Esophagus squamous epithelium (tissue), 5 donors: ENCODE data around the gene CATSPERE. TPM values are rescaled to one million over a fixed set of nuclear protein-coding genes. Genes with fewer than 3 reads are reported as not detected.

Source experiments
- DNase-seq: peaks from one replicate; lab custom pipeline; 2025; lab: John Stamatoyannopoulos, UW
- H3K27ac ChIP-seq, 4 donors: fragments of 200-600 bp; sonication (generic); one replicate each; pipeline ENCODE4 v1.5.1; 2016 to 2019; ENCODE audit warnings: mild to moderate bottlenecking in 1 of 4
- H3K27me3 ChIP-seq, 4 donors: fragments of 200-600 bp; sonication (generic); 1 replicate in 3 of 4; 2 replicates in 1 of 4; pipeline versions ENCODE4 v1.5.1 to v1.6.0; 2017 to 2021; ENCODE audit warnings: antibody characterized with exemption in 1 of 4
- H3K36me3 ChIP-seq, 3 donors: fragments of 200-600 bp; sonication (generic); one replicate each; pipeline ENCODE4 v1.5.1; 2016 to 2019
- H3K4me1 ChIP-seq, 3 donors: fragments of 200-600 bp; sonication (generic); one replicate each; pipeline ENCODE4 v1.5.1; 2017 to 2019
- H3K4me3 ChIP-seq, 4 donors: fragments of 200-600 bp; sonication (generic); 1 replicate in 3 of 4; 2 replicates in 1 of 4; pipeline ENCODE4 v1.5.1; 2016 to 2019; ENCODE audit warnings: mild to moderate bottlenecking in 2 of 4, moderate library complexity in 1 of 4
- H3K9me3 ChIP-seq, 3 donors: fragments of 200-600 bp; sonication (generic); one replicate each; pipeline ENCODE4 v1.5.1; 2016 to 2019
- CTCF ChIP-seq, 6 experiments: fragments of 450-650 bp in 4 of 6; fragments of 200-600 bp in 2 of 6; sonication (generic) in 2 of 6; IDR thresholded peaks; one replicate each; pipeline ENCODE4 v1.5.1; 2016 to 2019; ENCODE audit warnings: antibody characterized with exemption in 6 of 6, mild to moderate bottlenecking in 4 of 6, moderate library complexity in 4 of 6
- POLR2A ChIP-seq, 4 donors: fragments of 450-650 bp; IDR thresholded peaks; one replicate each; pipeline ENCODE4 v1.6.1; 2017; ENCODE audit warnings: antibody characterized with exemption in 4 of 4, mild to moderate bottlenecking in 4 of 4, moderate library complexity in 3 of 4
- WGBS, 2 donors: methylation state at CpG; one replicate each; pipeline ENCODE4 v1.1.5; 2018; 5-methylcytosine and 5-hydroxymethylcytosine counted together
- intact Hi-C: fragments of 100-400 bp; cut with DNase I; formaldehyde crosslinking; loops from one replicate; pipeline ENCODE4 v1.15.0; 2022
- total RNA-seq, 4 donors: library from RNA; depleted of rRNA; stranded (reverse); fragments of >200 nt; gene quantifications; one replicate each; pipeline ENCODE4 v1.1.0, GENCODE V29; 2016
- donor health status: DM: yes; HTN: yes; CAD: no.

The CATSPERE gene
- 1 to 10 TPM in 1 of 4 donors, under 1 TPM in 3; 0.23 to 2.7 (median 0.44) TPM for total RNA-seq

GRCh38 chr1:244461245-244462071 lies at the start of gene CATSPERE:
TSS of gene CATSPERE (plus strand) at chr1:244461273. CDS start at chr1:244461430, 157 bp downstream.
- Histone ChIP-seq H3K4me1 (peaks cover 5 to 18% (median 8%) of the 10 kb centered on the region in 3 donors), H3K4me3 (peak within 1 kb of the TSS; percentile 44 to 68 (median 68)), H3K36me3 (no peaks in the 10 kb centered on the region), H3K9me3 (no peaks in the 10 kb centered on the region), H3K27me3 (no peaks in the 10 kb centered on the region), H3K27ac (peak within 1 kb of the TSS; percentile 87 to 93 (median 90))
- DNase-seq: peak; percentile 14
- WGBS, 2 donors: 17 to 42% methylated on average over 17 to 23 of the region's 61 CpGs
- TF ChIP-seq CTCF (IDR thresholded peaks at IDR 0.05) (peak in 1 of 6 experiments; percentile 2), POLR2A (IDR thresholded peaks at IDR 0.05) (peak in 2 of 4 donors; percentile 62 to 69)
- intact Hi-C loops: no loop called here

GRCh38 chr1:244412176-244412575 lies 48.9 kb upstream of the CATSPERE start:
- H3K4me3 ChIP-seq: no peak overlapping the region
- 94 to 99% methylated on average over 5 of the region's 5 CpGs for WGBS, 2 donors
- H3K27me3 ChIP-seq: no peaks in the 10 kb centered on the region
- H3K27ac ChIP-seq: no peak overlapping the region
- intact Hi-C loops: no loop called here
- no peak for TF ChIP-seq POLR2A (IDR thresholded peaks at IDR 0.05)
- no peak for TF ChIP-seq CTCF (IDR thresholded peaks at IDR 0.05)
- DNase-seq: no peak
- no peaks in the 10 kb centered on the region for H3K9me3 ChIP-seq
- H3K4me1 ChIP-seq: peaks cover 0 to 43% (median 0%) of the 10 kb centered on the region in 3 donors
- H3K36me3 ChIP-seq: peaks cover 9 to 100% (median 12%) of the 10 kb centered on the region in 3 donors

GRCh38 chr1:244413736-244414135 lies 47.3 kb upstream of the CATSPERE start:
- peaks cover 0 to 43% (median 0%) of the 10 kb centered on the region in 3 donors for H3K4me1 ChIP-seq
- H3K27ac ChIP-seq: peak overlapping the region in 3 of 4 donors; percentile 46 to 67 (median 57)
- intact Hi-C loops: no loop called here
- DNase-seq: no peak
- no peaks in the 10 kb centered on the region for H3K9me3 ChIP-seq
- 49 to 54% methylated on average over 3 of the region's 3 CpGs for WGBS, 2 donors
- no peaks in the 10 kb centered on the region for H3K27me3 ChIP-seq
- H3K36me3 ChIP-seq: peaks cover 9 to 100% (median 16%) of the 10 kb centered on the region in 3 donors
- TF ChIP-seq CTCF (IDR thresholded peaks at IDR 0.05) (no peak), POLR2A (IDR thresholded peaks at IDR 0.05) (no peak)
- H3K4me3 ChIP-seq: no peak overlapping the region

GRCh38 chr1:244414543-244414942 lies 46.5 kb upstream of the CATSPERE start:
- H3K27me3 ChIP-seq: no peaks in the 10 kb centered on the region
- H3K36me3 ChIP-seq: peaks cover 9 to 100% (median 16%) of the 10 kb centered on the region in 3 donors
- TF ChIP-seq POLR2A (IDR thresholded peaks at IDR 0.05) (no peak), CTCF (IDR thresholded peaks at IDR 0.05) (peak in 2 of 6 experiments; percentile 17 to 55)
- intact Hi-C loops: no loop called here
- no peak for DNase-seq
- 56% methylated on average over 1 of the region's 1 CpG; no CpG with 5 or more reads in 1 of the 2 donors for WGBS, 2 donors
- peaks cover 0 to 41% (median 0%) of the 10 kb centered on the region in 3 donors for H3K4me1 ChIP-seq
- no peaks in the 10 kb centered on the region for H3K9me3 ChIP-seq
- H3K27ac ChIP-seq: peak overlapping the region in 3 of 4 donors; percentile 6 to 67 (median 57)
- no peak overlapping the region for H3K4me3 ChIP-seq

- intact Hi-C loops: no loop called here
- TF ChIP-seq POLR2A (IDR thresholded peaks at IDR 0.05): no peak
- no peak for TF ChIP-seq CTCF (IDR thresholded peaks at IDR 0.05)
- no peak overlapping the region for H3K27ac ChIP-seq
- DNase-seq: no peak
- H3K9me3 ChIP-seq: no peaks in the 10 kb centered on the region
- H3K27me3 ChIP-seq: no peaks in the 10 kb centered on the region
- peaks cover 0 to 9% (median 0%) of the 10 kb centered on the region in 3 donors for H3K4me1 ChIP-seq
- H3K36me3 ChIP-seq: peaks cover 9 to 100% (median 14%) of the 10 kb centered on the region in 3 donors
- H3K4me3 ChIP-seq: no peak overlapping the region
- 82 to 85% methylated on average over 4 of the region's 4 CpGs for WGBS, 2 donors
Measured at GRCh38 chr1:244419024-244419423, 42.0 kb upstream of the CATSPERE start.
